Neutrophil (primary cell): ENCODE data around the gene ANKRD55.
"Not testable (repeated sequence)": the region's sequence is repeated elsewhere in the genome, so short reads cannot be mapped to it uniquely, and the experiment has no call there.

Experiments used
- H3K27ac ChIP-seq: fragments of 200-600 bp; sonication (generic); 2 replicates; pipeline ENCODE4 v1.5.1; 2016; ENCODE audit warnings: mild to moderate bottlenecking, moderate library complexity
- H3K27me3 ChIP-seq: fragments of 200-600 bp; sonication (generic); 2 replicates; pipeline ENCODE4 v1.6.0; 2016; ENCODE audit warnings: mild to moderate bottlenecking
- H3K36me3 ChIP-seq: fragments of 200-600 bp; sonication (generic); 2 replicates; pipeline ENCODE4 v1.5.1; 2017
- H3K4me1 ChIP-seq, 2 experiments: fragments of 200-600 bp in 1 of 2; sonication (generic) in 1 of 2; 1 replicate in 1 of 2; 2 replicates in 1 of 2; pipeline versions ENCODE4 v1.5.1 to v1.6.1; 2013 to 2016; ENCODE audit warnings: low read depth in 1 of 2, low read length in 1 of 2, mild to moderate bottlenecking in 1 of 2, moderate library complexity in 1 of 2; ENCODE audit not compliant: control insufficient read depth in 1 of 2, insufficient read depth in 1 of 2
- H3K4me3 ChIP-seq, 2 experiments: fragments of 200-600 bp in 1 of 2; sonication (generic) in 1 of 2; 1 replicate in 1 of 2; 2 replicates in 1 of 2; pipeline ENCODE4 v1.5.1; 2013 to 2016; ENCODE audit warnings: low read depth in 1 of 2, low read length in 1 of 2, mild to moderate bottlenecking in 1 of 2, moderate library complexity in 1 of 2
- H3K9me3 ChIP-seq: fragments of 200-600 bp; sonication (generic); 2 replicates; pipeline ENCODE4 v1.5.1; 2016
- CTCF ChIP-seq: fragments of 200-600 bp; sonication (generic); IDR thresholded peaks from 2 replicates; pipeline ENCODE4 v1.5.1; 2016; ENCODE audit warnings: antibody characterized with exemption

Gene ANKRD55

GRCh38 chr5:56123531-56124243 is 109.4 kb downstream of the ANKRD55 start:
- TF ChIP-seq CTCF = no peak
- Histone ChIP-seq H3K9me3 (no peaks in the 10 kb centered on the region), H3K27ac (no peak overlapping the region), H3K4me3 (no peak overlapping the region), H3K4me1 (no peaks in the 10 kb centered on the region), H3K27me3 (no peaks in the 10 kb centered on the region), H3K36me3 (no peaks in the 10 kb centered on the region)

GRCh38 chr5:56122360-56122985 is 110.7 kb downstream of the ANKRD55 start:
- not testable (repeated sequence) for H3K9me3 ChIP-seq, H3K27ac ChIP-seq, H3K4me1 ChIP-seq, H3K36me3 ChIP-seq, H3K27me3 ChIP-seq, H3K4me3 ChIP-seq

GRCh38 chr5:56119050-56119449 is 114.1 kb downstream of the ANKRD55 start:
- no peaks in the 10 kb centered on the region for H3K27me3 ChIP-seq
- no peak overlapping the region for H3K4me3 ChIP-seq
- no peaks in the 10 kb centered on the region for H3K9me3 ChIP-seq
- H3K27ac ChIP-seq = no peak overlapping the region
- TF ChIP-seq CTCF = no peak
- no peaks in the 10 kb centered on the region for H3K36me3 ChIP-seq
- H3K4me1 ChIP-seq = no peaks in the 10 kb centered on the region

GRCh38 chr5:56116599-56117141 is 116.5 kb downstream of the ANKRD55 start:
- H3K27me3 ChIP-seq = no peaks in the 10 kb centered on the region
- H3K4me1 ChIP-seq = no peaks in the 10 kb centered on the region
- peaks cover 10% of the 10 kb centered on the region for H3K36me3 ChIP-seq
- H3K9me3 ChIP-seq = no peaks in the 10 kb centered on the region
- no peak overlapping the region for H3K4me3 ChIP-seq
- TF ChIP-seq CTCF = no peak
- H3K27ac ChIP-seq = no peak overlapping the region

- Histone ChIP-seq H3K27me3 (no peaks in the 10 kb centered on the region), H3K27ac (no peak overlapping the region), H3K9me3 (no peaks in the 10 kb centered on the region), H3K4me3 (no peak overlapping the region), H3K36me3 (peaks cover 19% of the 10 kb centered on the region), H3K4me1 (no peaks in the 10 kb centered on the region)
- no peak for TF ChIP-seq CTCF
Observed at GRCh38 chr5:56115589-56115988, 117.5 kb downstream of the ANKRD55 start.

GRCh38 chr5:56112526-56113121 is 120.5 kb downstream of the ANKRD55 start:
- TF ChIP-seq CTCF = no peak
- Histone ChIP-seq H3K36me3 (peaks cover 25% of the 10 kb centered on the region), H3K4me1 (no peaks in the 10 kb centered on the region), H3K9me3 (no peaks in the 10 kb centered on the region), H3K4me3 (no peak overlapping the region), H3K27me3 (no peaks in the 10 kb centered on the region), H3K27ac (no peak overlapping the region)
